IMR-90 (cell line): ENCODE data around the gene NT5M. TPM values are rescaled to one million over a fixed set of nuclear protein-coding genes. Genes with fewer than 3 reads are reported as not detected.
A peak's percentile ranks its signal among the peaks of the same experiment; 100 is the strongest.

ENCODE experiments used
- ATAC-seq: fragments of 200-7000 bp; cut with Tn5 transposase; 2 replicates; pipeline ENCODE4 v1.9.1; 2020; ENCODE audit warnings: low read depth, mild to moderate bottlenecking, moderate library complexity
- BruUV-seq: library from RNA; stranded (reverse); fragments of 400-500 nt; replicated peaks from 2 replicates; lab custom pipeline; 2021; lab: Mats Ljungman, UMichigan
- CTCF ChIA-PET: fragments of 300-600 bp; formaldehyde crosslinking; extraction: SDS; loops from one replicate; lab custom pipeline; 2021; ENCODE audit warnings: antibody characterized with exemption; lab: Yijun Ruan, JAX
- POLR2A ChIA-PET: fragments of 300-600 bp; sonication (Branson Sonifier 250); formaldehyde crosslinking; loops from one replicate; lab custom pipeline; 2022; ENCODE audit warnings: antibody characterized with exemption; ENCODE audit not compliant: unreplicated experiment; lab: Charles Lee
- DNase-seq: peaks from one replicate; pipeline ENCODE4 v3.0.0; 2013
- H2AFZ ChIP-seq: replicated peaks from 2 replicates; pipeline ENCODE3; 2013; ENCODE audit warnings: low read length, mild to moderate bottlenecking; ENCODE audit not compliant: poor library complexity
- H2AK5ac ChIP-seq: 2 replicates; pipeline ENCODE4 v1.6.1; 2013; ENCODE audit warnings: low read depth, low read length, inconsistent platforms
- H2AK9ac ChIP-seq: replicated peaks from 2 replicates; pipeline ENCODE3; 2013; ENCODE audit warnings: mild to moderate bottlenecking, low read depth, low read length, moderate library complexity; ENCODE audit not compliant: poor library complexity
- H2BK120ac ChIP-seq: 2 replicates; pipeline ENCODE4 v1.6.1; 2013; ENCODE audit warnings: low read depth, low read length, inconsistent platforms
- H2BK15ac ChIP-seq: 3 replicates; pipeline ENCODE4 v1.6.1; 2013; ENCODE audit warnings: low read depth, low read length, inconsistent platforms
- H2BK20ac ChIP-seq: 2 replicates; pipeline ENCODE4 v1.6.1; 2013; ENCODE audit warnings: low read depth, mild to moderate bottlenecking, inconsistent platforms, low read length, moderate library complexity
- H2BK5ac ChIP-seq: 2 replicates; pipeline ENCODE4 v1.6.1; 2013; ENCODE audit warnings: mild to moderate bottlenecking, low read depth, low read length, inconsistent platforms; ENCODE audit not compliant: poor library complexity, severe bottlenecking
- H3K14ac ChIP-seq: replicated peaks from 2 replicates; pipeline ENCODE4 v1.6.1; 2013; ENCODE audit warnings: low read depth, low read length, inconsistent platforms
- H3K18ac ChIP-seq: 2 replicates; pipeline ENCODE4 v1.6.1; 2013; ENCODE audit warnings: low read depth, low read length, control low read depth
- H3K23ac ChIP-seq: 2 replicates; pipeline ENCODE4 v1.6.1; 2013; ENCODE audit warnings: low read depth, low read length, inconsistent platforms
- H3K27ac ChIP-seq: 2 replicates; pipeline ENCODE4 v1.5.1; 2013; ENCODE audit warnings: mild to moderate bottlenecking, control low read depth, low read length; ENCODE audit not compliant: insufficient read depth
- H3K27me3 ChIP-seq: 2 replicates; pipeline ENCODE4 v1.6.1; 2013; ENCODE audit warnings: low read length; ENCODE audit not compliant: control insufficient read depth, insufficient read depth
- H3K36me3 ChIP-seq: 2 replicates; pipeline ENCODE4 v1.6.1; 2013; ENCODE audit warnings: low read length, mixed read lengths; ENCODE audit not compliant: control insufficient read depth, insufficient read depth
- H3K4ac ChIP-seq: 2 replicates; pipeline ENCODE4 v1.6.1; 2013; ENCODE audit warnings: low read depth, low read length, inconsistent platforms
- H3K4me1 ChIP-seq: 2 replicates; pipeline ENCODE4 v1.6.1; 2013; ENCODE audit warnings: low read length, mixed read lengths; ENCODE audit not compliant: control insufficient read depth, insufficient read depth
- H3K4me2 ChIP-seq: 2 replicates; pipeline ENCODE4 v1.6.1; 2013; ENCODE audit warnings: low read depth, mild to moderate bottlenecking, control low read depth, low read length, moderate library complexity
- H3K4me3 ChIP-seq: 2 replicates; pipeline ENCODE4 v1.5.1; 2013; ENCODE audit warnings: low read depth, mild to moderate bottlenecking, control low read depth, low read length, moderate library complexity; ENCODE audit not compliant: insufficient read depth
- H3K56ac ChIP-seq: 2 replicates; pipeline ENCODE4 v1.6.1; 2013; ENCODE audit warnings: low read length, inconsistent platforms; ENCODE audit not compliant: insufficient read depth; ENCODE audit errors: extremely low read depth
- H3K79me1 ChIP-seq, 2 experiments: 2 replicates each; pipeline ENCODE4 v1.6.1; 2013; ENCODE audit warnings: low read length in 2 of 2, inconsistent platforms in 1 of 2, low read depth in 1 of 2
- H3K9ac ChIP-seq: 2 replicates; pipeline ENCODE4 v1.6.1; 2013; ENCODE audit warnings: low read depth, low read length, control low read depth
- H3K9me1 ChIP-seq: 2 replicates; pipeline ENCODE4 v1.6.1; 2013; ENCODE audit warnings: low read length, inconsistent platforms; ENCODE audit not compliant: insufficient read depth
- H3K9me3 ChIP-seq: 2 replicates; pipeline ENCODE4 v1.6.1; 2013; ENCODE audit warnings: low read length; ENCODE audit not compliant: control insufficient read depth, insufficient read depth
- H4K20me1 ChIP-seq: 2 replicates; pipeline ENCODE4 v1.6.1; 2013; ENCODE audit warnings: low read length, inconsistent platforms; ENCODE audit not compliant: insufficient read depth
- H4K5ac ChIP-seq: 2 replicates; pipeline ENCODE4 v1.6.1; 2013; ENCODE audit warnings: mild to moderate bottlenecking, low read depth, low read length, control low read depth
- H4K8ac ChIP-seq, 2 experiments: 2 replicates each; pipeline ENCODE4 v1.6.1; 2013; ENCODE audit warnings: low read depth in 2 of 2, low read length in 2 of 2, control low read depth in 1 of 2, inconsistent platforms in 1 of 2
- H4K91ac ChIP-seq: 2 replicates; pipeline ENCODE4 v1.6.1; 2013; ENCODE audit warnings: low read depth, low read length, inconsistent platforms; ENCODE audit not compliant: insufficient read depth
- CEBPB ChIP-seq: IDR thresholded peaks from 2 replicates; pipeline ENCODE4 v1.6.1; 2012; ENCODE audit warnings: low read depth, low read length, improper control_type of control experiment
- CHD1 ChIP-seq: IDR thresholded peaks from 2 replicates; pipeline ENCODE4 v1.6.1; 2012; ENCODE audit warnings: low read depth, low read length, improper control_type of control experiment
- FOS ChIP-seq: fragments of 150-350 bp; IDR thresholded peaks from 2 replicates; pipeline ENCODE4 v1.6.1; 2016; ENCODE audit warnings: low read depth, low read length
- MAFK ChIP-seq: IDR thresholded peaks from 2 replicates; pipeline ENCODE4 v1.6.1; 2012; ENCODE audit warnings: low read depth, low read length, improper control_type of control experiment
- MAZ ChIP-seq: IDR thresholded peaks from 2 replicates; pipeline ENCODE4 v1.6.1; 2012; ENCODE audit warnings: low read depth, mild to moderate bottlenecking, low read length, improper control_type of control experiment, moderate library complexity, borderline replicate concordance
- MXI1 ChIP-seq: IDR thresholded peaks from 2 replicates; pipeline ENCODE4 v1.6.1; 2012; ENCODE audit warnings: low read depth, mild to moderate bottlenecking, low read length, moderate library complexity, borderline replicate concordance
- NFE2L2 ChIP-seq: fragments of 150-350 bp; IDR thresholded peaks from 2 replicates; pipeline ENCODE4 v1.6.1; 2016; ENCODE audit warnings: low read depth, mild to moderate bottlenecking, low read length
- POLR2A ChIP-seq: IDR thresholded peaks from 2 replicates; pipeline ENCODE4 v1.6.1; 2012; ENCODE audit warnings: mild to moderate bottlenecking, low read depth, low read length
- RCOR1 ChIP-seq: IDR thresholded peaks from 2 replicates; pipeline ENCODE4 v1.6.1; 2012; ENCODE audit warnings: mild to moderate bottlenecking, low read length, improper control_type of control experiment; ENCODE audit not compliant: insufficient replicate concordance
- RFX5 ChIP-seq: IDR thresholded peaks from 2 replicates; pipeline ENCODE4 v1.8.0; 2012; ENCODE audit warnings: low read depth, mild to moderate bottlenecking, low read length, moderate library complexity
- SMC3 ChIP-seq: fragments of 150-350 bp; IDR thresholded peaks from 2 replicates; pipeline ENCODE4 v1.6.1; 2016; ENCODE audit warnings: low read depth, mild to moderate bottlenecking, antibody characterized with exemption, low read length, moderate library complexity
- WGBS, 2 experiments: methylation state at CpG; one replicate each; pipeline versions ENCODE4 v1.1.5 to v1.1.7; 2013; ENCODE audit warnings: missing lambda C conversion rate in 2 of 2; ENCODE audit not compliant: insufficient read length in 1 of 2; ENCODE audit errors: extremely low coverage in 2 of 2; 5-methylcytosine and 5-hydroxymethylcytosine counted together
- dilution Hi-C: fragments of 300-500 bp; cut with HindIII; formaldehyde crosslinking; loops from one replicate; pipeline ENCODE4 v1.14.3; 2018; ENCODE audit warnings: low sequenced_read_pairs; ENCODE audit not compliant: unreplicated experiment
- in situ Hi-C: fragments of 300-500 bp; cut with MboI; formaldehyde crosslinking; loops from 3 replicates; pipeline ENCODE4 v1.14.3; 2019; ENCODE audit warnings: low sequenced_read_pairs, inconsistent platforms, mixed read lengths
- intact Hi-C: fragments of 100-400 bp; cut with micrococcal nuclease; formaldehyde crosslinking; loops from 2 replicates; pipeline ENCODE4 v1.10.0; 2022
- polyA plus RNA-seq, 3 experiments: library from polyadenylated mRNA; depleted of rRNA; stranded (reverse); fragments of >200 nt; gene quantifications; 2 replicates each; pipeline ENCODE4 v1.2.3, GENCODE V29; 2012; ENCODE audit warnings: low replicate concordance in 1 of 3
- total RNA-seq: library from RNA; depleted of rRNA; stranded (reverse); fragments of >200 nt; gene quantifications from 2 replicates; pipeline ENCODE4 v1.2.3, GENCODE V29; 2012
- TF ChIP-seq, protein P1 (sequence below): conservative IDR thresholded peaks from 2 replicates; pipeline ENCODE4 v1.5.1; 2012; ENCODE audit warnings: mild to moderate bottlenecking, low read depth, low read length, improper control_type of control experiment
- TF ChIP-seq, protein P2 (sequence below): fragments of 150-350 bp; IDR thresholded peaks from 2 replicates; pipeline ENCODE4 v1.6.1; 2016; ENCODE audit warnings: low read depth, mild to moderate bottlenecking, low read length, moderate library complexity, borderline replicate concordance

NT5M gene
- total and polyA plus RNA-seq, 2 of the 4 experiments (the other 2 are of a cell fraction) = 0.18 to 0.32 TPM

DNA sequence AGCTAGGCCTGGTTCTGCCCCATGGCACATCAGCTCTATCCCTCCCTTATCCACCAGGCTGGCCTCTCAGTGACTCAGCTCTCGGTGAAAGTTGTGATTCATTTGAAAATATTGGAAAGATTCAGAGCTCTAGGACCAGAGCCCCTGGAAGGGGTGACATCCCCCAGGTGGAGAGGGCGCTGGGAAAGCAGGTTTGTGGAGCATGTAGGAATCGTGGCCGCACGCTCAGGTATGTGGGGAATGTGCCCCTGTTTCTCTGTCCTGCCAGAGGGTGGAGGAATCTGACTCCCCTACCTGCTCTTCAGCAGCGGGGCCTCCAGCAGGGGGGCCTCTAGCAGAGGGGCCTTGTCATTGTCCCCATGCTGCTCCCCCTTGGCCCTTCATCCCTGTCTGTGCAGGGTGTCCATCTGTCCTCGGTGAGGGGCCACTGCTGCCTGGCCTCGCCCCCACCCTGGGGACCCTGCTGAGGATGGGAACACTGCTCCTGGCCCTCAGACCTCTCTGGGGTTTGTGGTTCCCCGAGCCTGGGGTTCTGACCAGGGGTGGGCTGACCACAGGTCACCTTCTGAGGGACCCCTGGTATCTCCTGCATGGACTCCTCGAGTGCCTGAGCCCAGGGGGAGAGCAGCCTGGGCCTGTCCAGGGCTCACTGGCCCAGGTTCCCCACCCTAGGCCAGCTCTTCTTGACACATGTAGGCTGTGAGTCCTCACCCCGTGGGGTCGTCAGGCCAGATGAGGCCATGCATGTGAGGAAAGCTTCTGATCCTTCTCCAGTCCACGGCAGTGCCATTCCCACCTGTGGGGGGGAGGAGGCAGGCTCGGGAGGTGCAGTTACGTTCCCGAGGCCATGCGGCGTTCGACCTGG lies 47.5 kb downstream of the NT5M start (continued):
- TF ChIP-seq CEBPB = no peak
- TF ChIP-seq MXI1 = no peak

DNA sequence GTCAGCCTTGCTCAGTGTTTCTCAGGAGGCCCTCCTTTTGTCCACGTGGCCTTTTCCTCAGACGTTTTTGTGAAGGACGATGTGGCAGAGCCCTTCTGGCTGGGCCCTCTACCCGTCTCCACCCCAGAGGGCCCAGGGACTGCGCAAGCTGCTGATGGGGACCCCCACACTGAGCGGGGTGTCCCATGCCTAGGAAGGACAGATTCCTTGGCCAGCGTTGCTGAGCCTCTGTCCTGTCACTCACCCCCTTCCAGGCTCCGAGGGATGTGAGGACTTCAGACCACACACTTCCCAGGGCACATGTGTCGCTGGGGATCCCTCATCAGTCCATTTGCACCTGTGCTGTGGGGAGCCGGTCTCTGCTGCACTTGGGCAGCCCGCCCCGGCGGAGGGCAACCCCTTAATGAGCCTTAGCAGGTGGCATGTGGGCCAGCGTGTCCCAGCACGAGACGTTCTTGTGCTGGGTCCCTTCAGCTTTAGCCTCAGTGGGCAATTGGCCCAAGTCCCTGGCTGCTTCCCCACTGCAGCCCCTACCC lies 48.3 kb downstream of the NT5M start:
- WGBS, 2 experiments = 57% methylated on average over 5 of the region's 16 CpGs; no CpG with 5 or more reads in 1 of the 2 experiments
- H4K20me1 ChIP-seq = no peaks in the 10 kb centered on the region; the same call in 1 of the 2 replicates
- H3K56ac ChIP-seq = no peak overlapping the region
- no peak overlapping the region for H4K91ac ChIP-seq
- no peak overlapping the region for H2BK120ac ChIP-seq
- no peak overlapping the region for H2BK5ac ChIP-seq
- no peak overlapping the region for H4K8ac ChIP-seq
- peak overlapping the region; percentile 73 for H2AK9ac ChIP-seq
- no peak overlapping the region for H2BK20ac ChIP-seq
- no peak overlapping the region for H4K5ac ChIP-seq
- DNase-seq (no peak), ATAC-seq (no peak)
- no peak overlapping the region for H3K27ac ChIP-seq
- no TSS peak for BruUV-seq
- H3K9ac ChIP-seq = no peak overlapping the region
- intact Hi-C loops (loop anchor here (10.0 kb wide), 2 partner anchors 393 to 683 kb away; partner anchors contain the start of genes ATPAF2 and GID4), dilution Hi-C loops (no loop called here), in situ Hi-C loops (loop anchor here (25.0 kb wide), 1 partner anchor 536 kb away; no protein-coding TSS in a partner anchor)
- H3K79me1 ChIP-seq = no peaks in the 10 kb centered on the region
- POLR2A ChIA-PET = no interaction called here
- H3K4me3 ChIP-seq = no peak overlapping the region
- H3K18ac ChIP-seq = no peak overlapping the region
- H3K23ac ChIP-seq = no peak overlapping the region
- H3K4ac ChIP-seq = no peak overlapping the region
- no peak overlapping the region for H2AK5ac ChIP-seq
- H2BK15ac ChIP-seq = no peak overlapping the region
- no peak overlapping the region for H3K14ac ChIP-seq
- H3K9me3 ChIP-seq = no peaks in the 10 kb centered on the region
- no peaks in the 10 kb centered on the region for H3K9me1 ChIP-seq
- CTCF ChIA-PET = no interaction called here
- peak overlapping the region; percentile 24 for H2AFZ ChIP-seq
- H3K27me3 ChIP-seq = peaks cover 8% of the 10 kb centered on the region; the same call in 1 of the 2 replicates
- no peaks in the 10 kb centered on the region for H3K36me3 ChIP-seq
- H3K4me2 ChIP-seq = no peak overlapping the region
- peaks cover 5% of the 10 kb centered on the region for H3K4me1 ChIP-seq
- no peak for TF ChIP-seq RFX5
- TF ChIP-seq MAFK = no peak
- no peak for TF ChIP-seq SMC3
- TF ChIP-seq, protein P1, sequence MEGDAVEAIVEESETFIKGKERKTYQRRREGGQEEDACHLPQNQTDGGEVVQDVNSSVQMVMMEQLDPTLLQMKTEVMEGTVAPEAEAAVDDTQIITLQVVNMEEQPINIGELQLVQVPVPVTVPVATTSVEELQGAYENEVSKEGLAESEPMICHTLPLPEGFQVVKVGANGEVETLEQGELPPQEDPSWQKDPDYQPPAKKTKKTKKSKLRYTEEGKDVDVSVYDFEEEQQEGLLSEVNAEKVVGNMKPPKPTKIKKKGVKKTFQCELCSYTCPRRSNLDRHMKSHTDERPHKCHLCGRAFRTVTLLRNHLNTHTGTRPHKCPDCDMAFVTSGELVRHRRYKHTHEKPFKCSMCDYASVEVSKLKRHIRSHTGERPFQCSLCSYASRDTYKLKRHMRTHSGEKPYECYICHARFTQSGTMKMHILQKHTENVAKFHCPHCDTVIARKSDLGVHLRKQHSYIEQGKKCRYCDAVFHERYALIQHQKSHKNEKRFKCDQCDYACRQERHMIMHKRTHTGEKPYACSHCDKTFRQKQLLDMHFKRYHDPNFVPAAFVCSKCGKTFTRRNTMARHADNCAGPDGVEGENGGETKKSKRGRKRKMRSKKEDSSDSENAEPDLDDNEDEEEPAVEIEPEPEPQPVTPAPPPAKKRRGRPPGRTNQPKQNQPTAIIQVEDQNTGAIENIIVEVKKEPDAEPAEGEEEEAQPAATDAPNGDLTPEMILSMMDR = no peak
- TF ChIP-seq FOS = no peak
- TF ChIP-seq RCOR1 = no peak
- TF ChIP-seq, protein P2, sequence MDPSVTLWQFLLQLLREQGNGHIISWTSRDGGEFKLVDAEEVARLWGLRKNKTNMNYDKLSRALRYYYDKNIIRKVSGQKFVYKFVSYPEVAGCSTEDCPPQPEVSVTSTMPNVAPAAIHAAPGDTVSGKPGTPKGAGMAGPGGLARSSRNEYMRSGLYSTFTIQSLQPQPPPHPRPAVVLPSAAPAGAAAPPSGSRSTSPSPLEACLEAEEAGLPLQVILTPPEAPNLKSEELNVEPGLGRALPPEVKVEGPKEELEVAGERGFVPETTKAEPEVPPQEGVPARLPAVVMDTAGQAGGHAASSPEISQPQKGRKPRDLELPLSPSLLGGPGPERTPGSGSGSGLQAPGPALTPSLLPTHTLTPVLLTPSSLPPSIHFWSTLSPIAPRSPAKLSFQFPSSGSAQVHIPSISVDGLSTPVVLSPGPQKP = no peak
- TF ChIP-seq CHD1 = no peak
- no peak for TF ChIP-seq CEBPB
- no peak for TF ChIP-seq MAZ
- no peak for TF ChIP-seq NFE2L2
- no peak for TF ChIP-seq POLR2A
